SU-DHL-6 (cell line): ENCODE results near the gene MRPS15.

Experiments used
- H2AFZ ChIP-seq: fragments of 200-600 bp; sonication (generic); 2 replicates; pipeline ENCODE4 v1.6.1; 2014; ENCODE audit warnings: low read depth, mild to moderate bottlenecking, moderate library complexity, mixed read lengths, antibody characterized with exemption, low read length; ENCODE audit not compliant: severe bottlenecking
- H3F3A ChIP-seq: fragments of 200-600 bp; shearing (Covaris generic); 2 replicates; pipeline ENCODE4 v1.6.0; 2016; ENCODE audit warnings: antibody characterized with exemption, mild to moderate bottlenecking; ENCODE audit not compliant: insufficient read depth
- H3K27ac ChIP-seq: fragments of 200-600 bp; sonication (generic); 2 replicates; pipeline ENCODE4 v1.5.1; 2016; ENCODE audit warnings: low read depth, mild to moderate bottlenecking, low read length, moderate library complexity, mixed read lengths
- H3K27me3 ChIP-seq: fragments of 200-600 bp; sonication (generic), shearing (Covaris generic); 2 replicates; pipeline ENCODE4 v1.6.0; 2014; ENCODE audit warnings: mild to moderate bottlenecking, low read length
- H3K36me3 ChIP-seq: fragments of 200-600 bp; sonication (generic); 2 replicates; pipeline ENCODE4 v1.6.1; 2014; ENCODE audit warnings: mild to moderate bottlenecking, low read length, mixed read lengths
- H3K4me2 ChIP-seq: fragments of 300-600, 200-600 bp; shearing (Covaris generic), sonication (generic); 2 replicates; pipeline ENCODE4 v1.6.0; 2014; ENCODE audit warnings: low read length, low read depth, mild to moderate bottlenecking; ENCODE audit not compliant: poor library complexity, severe bottlenecking
- H3K4me3 ChIP-seq: fragments of 200-600 bp; sonication (generic); 2 replicates; pipeline ENCODE4 v1.5.1; 2014; ENCODE audit warnings: antibody characterized with exemption, low read length, mild to moderate bottlenecking, mixed read lengths; ENCODE audit not compliant: insufficient read depth, poor library complexity, severe bottlenecking
- H3K79me2 ChIP-seq: fragments of 200-600 bp; sonication (generic); 2 replicates; pipeline ENCODE4 v1.6.1; 2014; ENCODE audit warnings: mild to moderate bottlenecking, low read length, moderate library complexity; ENCODE audit not compliant: insufficient read depth
- H3K9ac ChIP-seq: fragments of 200-600 bp; sonication (generic); 2 replicates; pipeline ENCODE4 v1.7.0; 2014; ENCODE audit warnings: mild to moderate bottlenecking, low read length
- H3K9me2 ChIP-seq: fragments of 200-600 bp; sonication (generic); replicated peaks from 2 replicates; pipeline ENCODE4 v1.6.1; 2014; ENCODE audit warnings: low read length; ENCODE audit not compliant: insufficient read depth
- H3K9me3 ChIP-seq: fragments of 200-600 bp; sonication (generic); 2 replicates; pipeline ENCODE4 v1.6.1; 2014; ENCODE audit warnings: low read length, mixed read lengths; ENCODE audit not compliant: insufficient read depth
- H4K20me1 ChIP-seq: fragments of 200-600 bp; sonication (generic); 2 replicates; pipeline ENCODE4 v1.6.1; 2014; ENCODE audit warnings: low read depth, mild to moderate bottlenecking, antibody characterized with exemption, low read length, moderate library complexity, mixed read lengths
- EZH2phosphoT487 ChIP-seq: fragments of 200-600 bp; sonication (generic), shearing (Covaris generic); conservative IDR thresholded peaks from 2 replicates; pipeline ENCODE4 v1.6.1; 2018; ENCODE audit warnings: mild to moderate bottlenecking, antibody characterized with exemption, low read length, moderate library complexity, mixed read lengths
- TF ChIP-seq, protein P1 (sequence below): fragments of 200-600 bp; sonication (generic); IDR thresholded peaks from one replicate; pipeline ENCODE4 v1.5.1; 2017; ENCODE audit warnings: antibody characterized with exemption, mild to moderate bottlenecking, low read length, moderate library complexity; ENCODE audit not compliant: insufficient read depth, poor library complexity, severe bottlenecking

Gene MRPS15

DNA sequence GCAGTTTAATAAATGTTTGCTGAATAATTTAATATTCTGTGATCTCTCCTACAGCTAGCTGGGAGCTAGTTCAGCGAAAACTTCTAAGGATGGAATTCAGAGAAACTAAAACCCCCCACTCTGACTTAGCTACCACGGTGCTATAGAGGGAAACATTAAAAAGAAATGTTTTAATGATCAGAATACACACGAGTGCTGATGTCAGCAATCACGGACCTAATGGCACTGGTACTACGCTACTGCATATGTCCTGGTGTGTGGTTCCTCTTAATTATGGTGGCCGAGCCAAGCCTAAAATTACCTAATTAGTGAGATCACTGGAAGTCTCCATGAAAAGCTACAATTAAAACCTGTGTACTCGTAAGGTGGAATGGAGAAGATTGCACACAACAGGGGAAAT lies 42.5 kb downstream of the MRPS15 start:
- Histone ChIP-seq H3K9me2 (no peaks in the 10 kb centered on the region), H3K27me3 (no peaks in the 10 kb centered on the region), H3K4me2 (no peak overlapping the region), H3K4me3 (no peak overlapping the region), H3K36me3 (no peaks in the 10 kb centered on the region), H3F3A (no peaks in the 10 kb centered on the region), H4K20me1 (no peaks in the 10 kb centered on the region), H3K9ac (no peak overlapping the region), H3K9me3 (no peaks in the 10 kb centered on the region), H2AFZ (no peak overlapping the region), H3K79me2 (no peaks in the 10 kb centered on the region), H3K27ac (no peak overlapping the region)
- TF ChIP-seq, protein P1, sequence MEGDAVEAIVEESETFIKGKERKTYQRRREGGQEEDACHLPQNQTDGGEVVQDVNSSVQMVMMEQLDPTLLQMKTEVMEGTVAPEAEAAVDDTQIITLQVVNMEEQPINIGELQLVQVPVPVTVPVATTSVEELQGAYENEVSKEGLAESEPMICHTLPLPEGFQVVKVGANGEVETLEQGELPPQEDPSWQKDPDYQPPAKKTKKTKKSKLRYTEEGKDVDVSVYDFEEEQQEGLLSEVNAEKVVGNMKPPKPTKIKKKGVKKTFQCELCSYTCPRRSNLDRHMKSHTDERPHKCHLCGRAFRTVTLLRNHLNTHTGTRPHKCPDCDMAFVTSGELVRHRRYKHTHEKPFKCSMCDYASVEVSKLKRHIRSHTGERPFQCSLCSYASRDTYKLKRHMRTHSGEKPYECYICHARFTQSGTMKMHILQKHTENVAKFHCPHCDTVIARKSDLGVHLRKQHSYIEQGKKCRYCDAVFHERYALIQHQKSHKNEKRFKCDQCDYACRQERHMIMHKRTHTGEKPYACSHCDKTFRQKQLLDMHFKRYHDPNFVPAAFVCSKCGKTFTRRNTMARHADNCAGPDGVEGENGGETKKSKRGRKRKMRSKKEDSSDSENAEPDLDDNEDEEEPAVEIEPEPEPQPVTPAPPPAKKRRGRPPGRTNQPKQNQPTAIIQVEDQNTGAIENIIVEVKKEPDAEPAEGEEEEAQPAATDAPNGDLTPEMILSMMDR: no peak
- no peak for TF ChIP-seq EZH2phosphoT487

DNA sequence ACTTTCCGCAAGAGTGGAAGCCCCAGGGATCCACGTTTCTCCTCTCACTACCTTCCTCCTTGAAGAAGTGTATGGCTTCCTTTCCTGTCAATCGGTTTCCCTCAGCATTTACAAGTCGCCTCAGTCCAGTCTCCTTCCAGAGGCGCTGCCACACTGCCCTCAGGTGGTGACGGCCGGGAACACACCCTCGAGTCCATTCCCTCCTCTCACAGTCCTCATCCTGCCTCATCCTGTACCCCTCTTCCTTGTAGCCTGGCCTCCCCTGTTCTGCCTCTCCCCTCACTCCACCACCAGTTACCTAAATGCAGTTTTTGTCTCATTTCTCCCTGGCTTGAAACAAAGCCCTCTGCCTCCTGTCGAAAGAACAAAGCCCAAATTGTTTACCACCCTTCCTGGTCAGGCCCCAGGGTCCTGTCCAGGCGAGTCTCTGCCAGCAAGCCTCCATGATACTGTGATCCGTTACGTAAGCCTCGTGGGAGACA lies 43.3 kb downstream of the MRPS15 start:
- Histone ChIP-seq H4K20me1 (no peaks in the 10 kb centered on the region), H3K9me3 (no peaks in the 10 kb centered on the region), H3K4me2 (no peak overlapping the region), H2AFZ (peak overlapping the region; percentile 66), H3K9ac (no peak overlapping the region), H3K36me3 (no peaks in the 10 kb centered on the region), H3K27ac (no peak overlapping the region), H3K9me2 (no peaks in the 10 kb centered on the region), H3F3A (no peaks in the 10 kb centered on the region), H3K79me2 (no peaks in the 10 kb centered on the region), H3K4me3 (no peak overlapping the region), H3K27me3 (no peaks in the 10 kb centered on the region)
- TF ChIP-seq, protein P1: peak; percentile 80
- no peak for TF ChIP-seq EZH2phosphoT487

DNA sequence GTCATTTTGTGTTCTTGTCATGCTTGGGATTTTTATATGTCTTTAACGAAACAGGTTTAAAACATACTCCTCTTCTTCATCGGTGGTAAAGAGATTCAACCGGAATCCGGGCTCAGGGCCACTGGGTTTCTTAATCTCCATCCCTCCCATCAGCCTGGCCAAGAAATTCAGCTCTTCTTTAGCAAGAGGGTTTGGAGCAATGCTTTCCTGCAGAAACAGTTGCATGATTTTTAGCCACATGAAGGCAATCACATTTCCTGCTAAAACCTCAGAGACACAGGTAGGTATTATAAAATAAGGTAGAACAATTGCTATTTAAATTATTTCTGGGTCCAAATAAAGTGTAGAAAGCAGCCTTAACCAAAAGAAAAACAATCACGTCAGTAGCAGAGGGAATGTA lies 43.8 kb downstream of the MRPS15 start:
- Histone ChIP-seq H3K4me3 (no peak overlapping the region), H3K27me3 (no peaks in the 10 kb centered on the region), H3K27ac (no peak overlapping the region), H3K9me2 (no peaks in the 10 kb centered on the region), H4K20me1 (no peaks in the 10 kb centered on the region), H3K36me3 (no peaks in the 10 kb centered on the region), H3F3A (no peaks in the 10 kb centered on the region), H3K9me3 (no peaks in the 10 kb centered on the region), H3K9ac (no peak overlapping the region), H2AFZ (peak overlapping the region; percentile 66), H3K4me2 (no peak overlapping the region), H3K79me2 (no peaks in the 10 kb centered on the region)
- TF ChIP-seq EZH2phosphoT487: no peak
- TF ChIP-seq, protein P1: no peak

DNA sequence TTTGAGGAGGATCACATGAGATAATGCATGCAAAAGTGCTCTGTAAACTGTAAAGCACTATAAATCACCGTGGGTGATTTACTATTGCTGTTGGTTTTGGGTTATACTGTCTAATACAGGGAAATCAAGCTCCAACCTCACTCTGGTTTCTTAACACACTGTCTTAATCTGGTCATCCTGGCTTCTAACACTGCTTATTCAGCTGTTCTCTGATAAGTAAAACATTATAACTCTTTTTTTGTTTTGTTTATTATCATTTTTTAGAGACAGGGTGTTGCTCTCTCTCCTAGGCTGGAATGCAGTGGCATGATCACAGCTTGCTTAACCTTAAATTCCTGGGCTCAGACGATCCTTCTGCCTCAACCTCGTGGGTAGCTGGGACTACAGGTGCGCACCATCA lies 44.6 kb downstream of the MRPS15 start:
- no peak overlapping the region for H3K9ac ChIP-seq
- no peaks in the 10 kb centered on the region for H3K27me3 ChIP-seq
- H3K9me3 ChIP-seq: no peaks in the 10 kb centered on the region
- no peak overlapping the region for H3K4me3 ChIP-seq
- TF ChIP-seq, protein P1: no peak
- no peak for TF ChIP-seq EZH2phosphoT487
- no peaks in the 10 kb centered on the region for H3K36me3 ChIP-seq
- H3K9me2 ChIP-seq: no peaks in the 10 kb centered on the region
- no peak overlapping the region for H3K27ac ChIP-seq
- no peaks in the 10 kb centered on the region for H4K20me1 ChIP-seq
- no peaks in the 10 kb centered on the region for H3F3A ChIP-seq
- no peaks in the 10 kb centered on the region for H3K79me2 ChIP-seq
- H2AFZ ChIP-seq: no peak overlapping the region
- no peak overlapping the region for H3K4me2 ChIP-seq
